H9 (cell line): ENCODE data around the gene CATSPERZ. TPM values are rescaled to one million over a fixed set of nuclear protein-coding genes. Genes with fewer than 3 reads are reported as not detected.
A peak's percentile ranks its signal among the peaks of the same experiment; 100 is the strongest.

Experiments used
- DNase-seq: peaks from one replicate; pipeline ENCODE4 v3.0.0-alpha.2; 2017
- H2AFZ ChIP-seq: one replicate; pipeline ENCODE4 v1.6.1; 2013; ENCODE audit warnings: mild to moderate bottlenecking, low read length, control low read depth, moderate library complexity
- H2AK5ac ChIP-seq: 2 replicates; pipeline ENCODE4 v1.6.1; 2013; ENCODE audit warnings: low read length, control low read depth, mixed read lengths; ENCODE audit not compliant: insufficient read length
- H2BK120ac ChIP-seq: one replicate; pipeline ENCODE4 v1.6.1; 2013; ENCODE audit warnings: low read depth, mild to moderate bottlenecking, low read length, control low read depth, inconsistent platforms; ENCODE audit not compliant: poor library complexity, severe bottlenecking
- H2BK12ac ChIP-seq: 2 replicates; pipeline ENCODE4 v1.6.1; 2013; ENCODE audit warnings: low read length, control low read depth, mixed read lengths, low read depth; ENCODE audit not compliant: insufficient read length
- H2BK15ac ChIP-seq: 2 replicates; pipeline ENCODE4 v1.6.1; 2013; ENCODE audit warnings: low read depth, low read length, control low read depth
- H2BK20ac ChIP-seq: one replicate; pipeline ENCODE4 v1.6.1; 2013; ENCODE audit warnings: low read depth, mild to moderate bottlenecking, low read length, control low read depth, inconsistent platforms; ENCODE audit not compliant: poor library complexity, severe bottlenecking
- H2BK5ac ChIP-seq: 2 replicates; pipeline ENCODE4 v1.6.1; 2013; ENCODE audit warnings: low read length, control low read depth, mixed read lengths; ENCODE audit not compliant: insufficient read length
- H3K14ac ChIP-seq: 2 replicates; pipeline ENCODE4 v1.6.1; 2013; ENCODE audit warnings: low read length, control low read depth; ENCODE audit not compliant: insufficient read depth
- H3K18ac ChIP-seq: 2 replicates; pipeline ENCODE4 v1.6.1; 2013; ENCODE audit warnings: low read depth, mild to moderate bottlenecking, mixed read lengths, low read length, control low read depth; ENCODE audit not compliant: insufficient read length
- H3K23ac ChIP-seq: 2 replicates; pipeline ENCODE4 v1.6.1; 2013; ENCODE audit warnings: low read length, control low read depth, mixed read lengths, low read depth; ENCODE audit not compliant: insufficient read length
- H3K23me2 ChIP-seq: 2 replicates; pipeline ENCODE4 v1.6.1; 2013; ENCODE audit warnings: low read depth, mild to moderate bottlenecking, mixed read lengths, low read length, control low read depth; ENCODE audit not compliant: insufficient read length, poor library complexity, severe bottlenecking
- H3K27ac ChIP-seq: 2 replicates; pipeline ENCODE4 v1.5.1; 2013; ENCODE audit warnings: low read length, control low read depth, mixed read lengths, low read depth; ENCODE audit not compliant: insufficient read length
- H3K27me3 ChIP-seq: 2 replicates; pipeline ENCODE4 v1.6.1; 2013; ENCODE audit warnings: low read length, control low read depth, inconsistent platforms; ENCODE audit not compliant: insufficient read depth
- H3K4ac ChIP-seq: 2 replicates; pipeline ENCODE4 v1.6.1; 2013; ENCODE audit warnings: low read depth, mild to moderate bottlenecking, control low read depth, inconsistent platforms, low read length, moderate library complexity
- H3K4me1 ChIP-seq: 2 replicates; pipeline ENCODE4 v1.6.1; 2013; ENCODE audit warnings: low read length, control low read depth, inconsistent platforms; ENCODE audit not compliant: insufficient read depth
- H3K4me2 ChIP-seq: 2 replicates; pipeline ENCODE4 v1.6.1; 2013; ENCODE audit warnings: low read length, control low read depth, mixed read lengths; ENCODE audit not compliant: insufficient read length, insufficient read depth
- H3K56ac ChIP-seq: 2 replicates; pipeline ENCODE4 v1.6.1; 2013; ENCODE audit warnings: low read depth, mild to moderate bottlenecking, mixed read lengths, low read length, control low read depth; ENCODE audit not compliant: insufficient read length
- H3K79me1 ChIP-seq: 2 replicates; pipeline ENCODE4 v1.6.1; 2013; ENCODE audit warnings: low read depth, mild to moderate bottlenecking, moderate library complexity, low read length, control low read depth, inconsistent platforms; ENCODE audit not compliant: insufficient read depth, poor library complexity, severe bottlenecking
- H3K79me2 ChIP-seq: 2 replicates; pipeline ENCODE4 v1.6.1; 2013; ENCODE audit warnings: low read length, control low read depth, inconsistent platforms; ENCODE audit not compliant: insufficient read depth
- H3K9ac ChIP-seq: 2 replicates; pipeline ENCODE4 v1.6.1; 2013; ENCODE audit warnings: low read length, control low read depth, mixed read lengths; ENCODE audit not compliant: insufficient read length; ENCODE audit errors: extremely low read depth
- H3K9me3 ChIP-seq: one replicate; pipeline ENCODE4 v1.6.1; 2013; ENCODE audit warnings: low read depth, low read length, inconsistent platforms; ENCODE audit not compliant: control insufficient read depth
- H3T11ph ChIP-seq: one replicate; pipeline ENCODE4 v1.6.1; 2013; ENCODE audit warnings: mild to moderate bottlenecking, low read length, control low read depth, inconsistent platforms
- H4K20me1 ChIP-seq: one replicate; pipeline ENCODE4 v1.6.1; 2013; ENCODE audit not compliant: control insufficient read depth, insufficient read length, insufficient read depth
- H4K5ac ChIP-seq: 2 replicates; pipeline ENCODE4 v1.6.1; 2013; ENCODE audit warnings: low read depth, mild to moderate bottlenecking, mixed read lengths, low read length, control low read depth; ENCODE audit not compliant: insufficient read length
- H4K8ac ChIP-seq: replicated peaks from 2 replicates; pipeline ENCODE4 v1.6.1; 2013; ENCODE audit warnings: low read length, control low read depth, mixed read lengths, low read depth; ENCODE audit not compliant: insufficient read length
- H4K91ac ChIP-seq: 2 replicates; pipeline ENCODE4 v1.6.1; 2013; ENCODE audit warnings: low read depth, mild to moderate bottlenecking, moderate library complexity, mixed read lengths, low read length, control low read depth; ENCODE audit not compliant: insufficient read length
- H3K27ac Mint-ChIP-seq, 3 experiments: 2 replicates in 2 of 3; 3 replicates in 1 of 3; pipeline ENCODE4 v1.8.0; 2020 to 2021; ENCODE audit warnings: mixed read lengths in 3 of 3, mild to moderate bottlenecking in 1 of 3, moderate library complexity in 1 of 3
- H3K27me3 Mint-ChIP-seq: 2 replicates; pipeline ENCODE4 v1.8.0; 2021; ENCODE audit warnings: low read depth, mild to moderate bottlenecking, moderate library complexity, mixed read lengths
- H3K36me3 Mint-ChIP-seq, 3 experiments: 2 replicates in 2 of 3; 3 replicates in 1 of 3; pipeline ENCODE4 v1.8.0; 2020 to 2021; ENCODE audit warnings: low read depth in 3 of 3, mixed read lengths in 3 of 3; ENCODE audit not compliant: insufficient read depth in 1 of 3
- H3K4me1 Mint-ChIP-seq, 2 experiments: 2 replicates each; pipeline ENCODE4 v1.8.0; 2020; ENCODE audit warnings: mixed read lengths in 2 of 2
- H3K4me3 Mint-ChIP-seq, 2 experiments: 2 replicates in 1 of 2; 3 replicates in 1 of 2; pipeline ENCODE4 v1.8.0; 2020 to 2021; ENCODE audit warnings: mild to moderate bottlenecking in 2 of 2, mixed read lengths in 2 of 2, moderate library complexity in 1 of 2
- H3K9me3 Mint-ChIP-seq, 2 experiments: 2 replicates in 1 of 2; 3 replicates in 1 of 2; pipeline ENCODE4 v1.8.0; 2020; ENCODE audit warnings: mild to moderate bottlenecking in 2 of 2, mixed read lengths in 2 of 2, moderate library complexity in 1 of 2
- CTCF ChIP-seq: fragments of 200-600 bp; sonication (generic); conservative IDR thresholded peaks from 3 replicates; pipeline ENCODE4 v1.8.0; 2021; ENCODE audit warnings: antibody characterized with exemption, mild to moderate bottlenecking
- WGBS: extraction: QIAGEN DNeasy Blood & Tissue Kit; methylation state at CpG from one replicate; pipeline ENCODE4 v1.1.7; 2013; ENCODE audit warnings: missing lambda C conversion rate, low lambda C conversion rate, mixed read lengths; ENCODE audit not compliant: insufficient read length; ENCODE audit errors: extremely low coverage; 5-methylcytosine and 5-hydroxymethylcytosine counted together
- total RNA-seq: library from RNA; stranded (reverse); gene quantifications from 2 replicates; pipeline ENCODE4 v1.2.1, GENCODE V29; 2021

CATSPERZ gene
- total RNA-seq, 1 experiment from 2014 or later: 0.92 TPM

GRCh38 chr11:64317961-64318765 is 18.0 kb downstream of the CATSPERZ start, which contains the start of gene PRDX5:
Gene PRDX5 (plus strand): TSS chr11:64318121. CDS start chr11:64318216, 95 bp downstream.
- H3K4ac ChIP-seq: no peak within 1 kb of the TSS
- H3K56ac ChIP-seq: no peak within 1 kb of the TSS
- no peak within 1 kb of the TSS for H4K5ac ChIP-seq
- no peak within 1 kb of the TSS for H2BK5ac ChIP-seq
- H3K23ac ChIP-seq: no peak within 1 kb of the TSS
- 0 out of 2 replicates have a peak, but pooled peaks cover under 1% of the 10 kb centered on the region for H3K79me2 ChIP-seq
- H4K20me1 ChIP-seq: peaks cover 2% of the 10 kb centered on the region
- H3K9ac ChIP-seq: peak within 1 kb of the TSS; percentile 73
- H3K4me2 ChIP-seq: peak within 1 kb of the TSS; percentile 65
- H4K91ac ChIP-seq: no peak within 1 kb of the TSS
- no peak within 1 kb of the TSS for H2AK5ac ChIP-seq
- H3K4me1 Mint-ChIP-seq: peaks cover 17 to 18% of the 10 kb centered on the region in 2 experiments
- H3K27me3 ChIP-seq: no peaks in the 10 kb centered on the region
- H3T11ph ChIP-seq: no peak within 1 kb of the TSS
- H3K27ac Mint-ChIP-seq: peak within 1 kb of the TSS; percentile 99 to 100 (median 99)
- peak within 1 kb of the TSS; percentile 76 for H3K18ac ChIP-seq
- no peak within 1 kb of the TSS for H4K8ac ChIP-seq
- H3K9me3 Mint-ChIP-seq: no peaks in the 10 kb centered on the region
- H3K4me3 Mint-ChIP-seq: peak within 1 kb of the TSS; percentile 90 to 93
- H3K23me2 ChIP-seq: peaks cover 3% of the 10 kb centered on the region
- no peaks in the 10 kb centered on the region for H3K4me1 ChIP-seq
- DNase-seq: peak; percentile 94
- peak within 1 kb of the TSS; percentile 43 for H2AFZ ChIP-seq
- H2BK20ac ChIP-seq: no peak within 1 kb of the TSS
- peak; percentile 32; the same call in 2 of the 3 replicates for TF ChIP-seq CTCF
- no peak within 1 kb of the TSS for H2BK120ac ChIP-seq
- WGBS: no CpG with 5 or more reads among the region's 61 CpGs
- H3K79me1 ChIP-seq: no peaks in the 10 kb centered on the region
- peak within 1 kb of the TSS; percentile 79 for H3K27ac ChIP-seq
- H3K27me3 Mint-ChIP-seq: no peaks in the 10 kb centered on the region
- no peak within 1 kb of the TSS for H2BK15ac ChIP-seq
- no peak within 1 kb of the TSS for H2BK12ac ChIP-seq
- H3K9me3 ChIP-seq: no peaks in the 10 kb centered on the region
- H3K14ac ChIP-seq: peak within 1 kb of the TSS; percentile 77
- peaks cover 25 to 45% (median 43%) of the 10 kb centered on the region in 3 experiments; a peak in 6 of 7 replicates for H3K36me3 Mint-ChIP-seq
